SK-N-SH (cell line): ENCODE results near the gene OR6P1.

Source experiments
- EZH2phosphoT487 ChIP-seq: fragments of 200-600 bp; sonication (generic); IDR thresholded peaks from 2 replicates; pipeline ENCODE4 v1.6.1; 2017; ENCODE audit warnings: low read depth, mixed run types, mild to moderate bottlenecking, antibody characterized with exemption, moderate library complexity, borderline replicate concordance
- FOXM1 ChIP-seq: IDR thresholded peaks from 2 replicates; pipeline ENCODE4 v1.4.0; 2012; ENCODE audit warnings: low read depth, mild to moderate bottlenecking
- MXI1 ChIP-seq: IDR thresholded peaks from 2 replicates; pipeline ENCODE4 v1.6.1; 2012; ENCODE audit warnings: mild to moderate bottlenecking, low read depth, low read length, improper control_type of control experiment
- RAD21 ChIP-seq: IDR thresholded peaks from 2 replicates; pipeline ENCODE4 v1.6.1; 2012; ENCODE audit warnings: mild to moderate bottlenecking, low read length
- RXRA ChIP-seq: IDR thresholded peaks from 2 replicates; pipeline ENCODE4 v1.4.0; 2012; ENCODE audit warnings: low read depth, mild to moderate bottlenecking, borderline replicate concordance
- TEAD4 ChIP-seq: IDR thresholded peaks from 2 replicates; pipeline ENCODE4 v1.4.0; 2012; ENCODE audit warnings: mild to moderate bottlenecking, borderline replicate concordance; ENCODE audit not compliant: insufficient read depth
- TF ChIP-seq, protein P1 (sequence below): fragments of 200-600 bp; sonication (generic); IDR thresholded peaks from 2 replicates; pipeline ENCODE4 v1.6.1; 2017; ENCODE audit warnings: antibody characterized with exemption, mild to moderate bottlenecking, moderate library complexity
- TF ChIP-seq, protein P2 (sequence below): fragments of 150-350 bp; IDR thresholded peaks from 2 replicates; pipeline ENCODE4 v1.6.1; 2016; ENCODE audit warnings: mild to moderate bottlenecking, low read depth, low read length

DNA sequence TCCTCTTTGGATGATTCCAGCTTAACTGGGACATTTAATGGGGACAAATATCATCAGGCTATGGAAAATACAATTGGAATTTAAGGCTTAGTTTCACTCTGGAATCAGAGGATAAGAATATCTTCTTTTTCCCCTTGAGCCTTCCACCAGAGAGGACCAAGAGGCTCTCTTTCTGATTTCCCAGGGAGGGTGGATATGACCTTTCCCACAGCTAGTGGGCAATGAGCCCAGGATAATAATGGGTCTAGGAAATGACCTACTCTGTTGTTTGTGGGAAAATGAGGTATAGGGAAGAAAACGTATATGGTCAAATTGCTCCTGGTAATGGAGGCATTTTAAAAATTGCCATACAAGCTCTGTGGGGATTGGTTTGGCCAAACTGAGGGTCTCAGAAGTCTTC, 18.1 kb downstream of the OR6P1 start:
- TF ChIP-seq, protein P1, sequence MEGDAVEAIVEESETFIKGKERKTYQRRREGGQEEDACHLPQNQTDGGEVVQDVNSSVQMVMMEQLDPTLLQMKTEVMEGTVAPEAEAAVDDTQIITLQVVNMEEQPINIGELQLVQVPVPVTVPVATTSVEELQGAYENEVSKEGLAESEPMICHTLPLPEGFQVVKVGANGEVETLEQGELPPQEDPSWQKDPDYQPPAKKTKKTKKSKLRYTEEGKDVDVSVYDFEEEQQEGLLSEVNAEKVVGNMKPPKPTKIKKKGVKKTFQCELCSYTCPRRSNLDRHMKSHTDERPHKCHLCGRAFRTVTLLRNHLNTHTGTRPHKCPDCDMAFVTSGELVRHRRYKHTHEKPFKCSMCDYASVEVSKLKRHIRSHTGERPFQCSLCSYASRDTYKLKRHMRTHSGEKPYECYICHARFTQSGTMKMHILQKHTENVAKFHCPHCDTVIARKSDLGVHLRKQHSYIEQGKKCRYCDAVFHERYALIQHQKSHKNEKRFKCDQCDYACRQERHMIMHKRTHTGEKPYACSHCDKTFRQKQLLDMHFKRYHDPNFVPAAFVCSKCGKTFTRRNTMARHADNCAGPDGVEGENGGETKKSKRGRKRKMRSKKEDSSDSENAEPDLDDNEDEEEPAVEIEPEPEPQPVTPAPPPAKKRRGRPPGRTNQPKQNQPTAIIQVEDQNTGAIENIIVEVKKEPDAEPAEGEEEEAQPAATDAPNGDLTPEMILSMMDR: no peak
- TF ChIP-seq MXI1 (no peak), FOXM1 (no peak), EZH2phosphoT487 (no peak), RXRA (no peak), TEAD4 (no peak), RAD21 (no peak)
- TF ChIP-seq, protein P2, sequence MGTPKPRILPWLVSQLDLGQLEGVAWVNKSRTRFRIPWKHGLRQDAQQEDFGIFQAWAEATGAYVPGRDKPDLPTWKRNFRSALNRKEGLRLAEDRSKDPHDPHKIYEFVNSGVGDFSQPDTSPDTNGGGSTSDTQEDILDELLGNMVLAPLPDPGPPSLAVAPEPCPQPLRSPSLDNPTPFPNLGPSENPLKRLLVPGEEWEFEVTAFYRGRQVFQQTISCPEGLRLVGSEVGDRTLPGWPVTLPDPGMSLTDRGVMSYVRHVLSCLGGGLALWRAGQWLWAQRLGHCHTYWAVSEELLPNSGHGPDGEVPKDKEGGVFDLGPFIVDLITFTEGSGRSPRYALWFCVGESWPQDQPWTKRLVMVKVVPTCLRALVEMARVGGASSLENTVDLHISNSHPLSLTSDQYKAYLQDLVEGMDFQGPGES: no peak
